ENCODE measurements around the gene FRMD4B.

DNA sequence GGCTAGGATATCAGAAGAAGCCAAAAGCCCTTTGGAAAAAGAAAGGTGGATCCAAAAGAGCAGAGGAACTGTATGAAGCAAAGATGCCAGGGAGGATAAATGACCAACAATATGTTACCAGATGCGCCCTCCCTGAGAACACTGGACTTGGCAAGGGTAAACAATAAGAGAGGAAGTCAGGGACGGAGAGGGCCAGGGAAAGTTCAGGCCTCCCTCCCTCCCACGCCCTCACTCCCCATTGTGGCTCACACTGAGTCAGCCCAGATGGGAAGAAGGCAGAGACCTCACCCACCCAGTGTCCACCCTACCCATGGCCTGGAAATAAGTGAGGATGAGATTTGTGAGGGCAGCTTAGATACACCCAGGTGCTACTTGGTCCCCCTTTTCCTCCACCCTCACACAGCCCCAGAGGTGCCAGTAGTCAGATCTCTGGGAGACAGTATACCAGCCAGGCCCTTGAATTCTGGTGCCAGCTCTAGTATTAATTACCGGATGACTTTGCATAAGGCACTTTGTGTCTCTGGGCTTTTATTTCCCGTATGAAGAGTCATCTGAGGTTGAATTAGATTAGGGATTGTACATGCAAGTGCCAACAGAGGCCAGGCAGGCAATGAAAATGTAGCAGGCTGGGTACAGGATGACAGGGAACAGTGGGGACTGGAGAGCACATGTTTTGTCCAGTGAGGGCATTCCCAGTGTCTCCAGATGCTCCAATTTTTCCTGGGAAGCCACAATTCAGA, 35.1 kb upstream of the FRMD4B start:
- TF ChIP-seq, protein P1, sequence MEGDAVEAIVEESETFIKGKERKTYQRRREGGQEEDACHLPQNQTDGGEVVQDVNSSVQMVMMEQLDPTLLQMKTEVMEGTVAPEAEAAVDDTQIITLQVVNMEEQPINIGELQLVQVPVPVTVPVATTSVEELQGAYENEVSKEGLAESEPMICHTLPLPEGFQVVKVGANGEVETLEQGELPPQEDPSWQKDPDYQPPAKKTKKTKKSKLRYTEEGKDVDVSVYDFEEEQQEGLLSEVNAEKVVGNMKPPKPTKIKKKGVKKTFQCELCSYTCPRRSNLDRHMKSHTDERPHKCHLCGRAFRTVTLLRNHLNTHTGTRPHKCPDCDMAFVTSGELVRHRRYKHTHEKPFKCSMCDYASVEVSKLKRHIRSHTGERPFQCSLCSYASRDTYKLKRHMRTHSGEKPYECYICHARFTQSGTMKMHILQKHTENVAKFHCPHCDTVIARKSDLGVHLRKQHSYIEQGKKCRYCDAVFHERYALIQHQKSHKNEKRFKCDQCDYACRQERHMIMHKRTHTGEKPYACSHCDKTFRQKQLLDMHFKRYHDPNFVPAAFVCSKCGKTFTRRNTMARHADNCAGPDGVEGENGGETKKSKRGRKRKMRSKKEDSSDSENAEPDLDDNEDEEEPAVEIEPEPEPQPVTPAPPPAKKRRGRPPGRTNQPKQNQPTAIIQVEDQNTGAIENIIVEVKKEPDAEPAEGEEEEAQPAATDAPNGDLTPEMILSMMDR (IDR thresholded peaks at IDR 0.05) = no peak
- peak in 1 of 2 donors; percentile 64 for TF ChIP-seq POLR2AphosphoS5 (IDR thresholded peaks at IDR 0.05)
- TF ChIP-seq POLR2A (IDR thresholded peaks at IDR 0.05) = no peak

Data from upper lobe of left lung (tissue), 4 donors.